Posterior cingulate gyrus (tissue), 11 donors: ENCODE results near the gene CDK2AP2.
"Not testable (repeated sequence)": the region's sequence is repeated elsewhere in the genome, so short reads cannot be mapped to it uniquely, and the experiment has no call there.

ENCODE experiments used
- DNase-seq, 10 donors: peaks; one replicate each; pipeline versions ENCODE4 v3.0.0 to v3.0.0-alpha.2; 2020 to 2021; ENCODE audit warnings: mixed read lengths in 3 of 10
- intact Hi-C: fragments of 100-400 bp; cut with DNase I; formaldehyde crosslinking; loops from one replicate; pipeline ENCODE4 v1.15.1; 2023

CDK2AP2 gene

DNA sequence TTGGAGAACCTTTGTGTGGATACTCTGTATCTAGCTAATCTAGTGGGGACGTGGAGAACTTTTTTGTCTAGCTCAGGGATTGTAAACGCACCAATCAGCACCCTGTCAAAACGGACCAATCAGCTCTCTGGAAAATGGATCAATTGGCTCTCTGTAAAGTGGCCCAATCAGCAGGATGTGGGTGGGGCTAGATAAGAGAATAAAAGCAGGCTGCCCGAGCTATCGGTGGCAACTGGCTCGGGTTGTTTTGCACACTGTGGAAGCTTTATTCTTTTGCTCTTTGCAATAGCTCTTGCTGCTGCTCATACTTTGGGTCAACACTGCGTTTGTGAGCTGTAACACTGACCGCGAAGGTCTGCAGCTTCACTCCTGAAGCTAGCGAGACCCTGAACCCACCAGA is 31.3 kb downstream of the CDK2AP2 start:
- DNase-seq, intact Hi-C loops: not testable (repeated sequence)

DNA sequence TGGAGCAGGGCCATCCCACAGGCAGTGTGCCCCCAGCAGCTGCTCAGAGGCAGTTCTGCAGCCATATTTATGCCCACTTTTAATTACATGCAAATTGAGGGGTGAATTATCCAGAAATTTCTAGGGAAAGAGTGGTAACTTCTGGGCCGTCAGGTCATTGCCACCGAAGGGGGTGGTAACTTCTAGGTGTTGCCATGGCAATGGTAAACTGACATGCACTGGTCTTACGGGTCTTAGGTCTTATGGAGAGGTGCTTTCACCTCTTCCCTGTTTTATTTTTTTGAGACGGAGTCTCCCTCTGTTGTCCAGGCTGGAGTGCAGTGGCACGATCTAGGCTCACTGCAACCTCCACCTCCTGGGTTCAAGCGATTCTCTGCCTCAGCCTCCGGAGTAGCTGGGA is 35.1 kb downstream of the CDK2AP2 start:
- no peak for DNase-seq
- intact Hi-C loops, result loop anchor here (5.0 kb wide), 1 partner anchor 41 kb away; no protein-coding TSS in a partner anchor

DNA sequence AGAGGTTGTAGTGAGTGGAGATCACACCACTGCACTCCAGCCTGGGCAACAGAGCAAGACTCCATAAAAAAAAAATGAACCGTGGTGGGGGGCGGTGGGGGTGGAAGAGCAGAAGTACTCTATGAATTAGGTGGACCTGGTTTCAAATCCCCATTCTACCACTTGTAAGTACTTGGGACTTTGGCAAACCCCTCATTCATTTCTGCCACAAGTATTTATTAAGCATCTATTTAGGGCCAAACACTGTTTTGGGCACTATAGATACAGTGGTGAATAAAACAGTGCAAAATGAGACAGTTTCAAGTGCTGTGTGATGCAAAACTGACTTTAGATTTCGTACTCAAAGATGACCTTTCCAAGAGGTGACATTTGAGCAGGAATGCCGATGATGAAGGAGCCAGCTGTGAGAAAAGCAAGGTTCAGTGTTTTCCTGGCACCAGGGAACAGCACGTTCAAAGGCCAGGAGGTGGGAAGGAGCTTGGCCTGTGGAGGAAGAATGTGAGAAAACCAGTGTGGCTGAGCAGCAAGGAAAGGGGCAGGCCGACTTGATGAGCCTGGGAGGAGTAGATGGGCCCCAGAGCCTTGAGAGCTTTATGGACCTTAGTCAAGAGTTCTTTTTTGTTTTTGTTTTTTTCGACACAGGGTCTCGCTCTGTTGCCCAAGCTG is 37.5 kb downstream of the CDK2AP2 start:
- intact Hi-C loops, result loop anchor here (5.0 kb wide), 1 partner anchor 38 kb away; no protein-coding TSS in a partner anchor
- no peak for DNase-seq

DNA sequence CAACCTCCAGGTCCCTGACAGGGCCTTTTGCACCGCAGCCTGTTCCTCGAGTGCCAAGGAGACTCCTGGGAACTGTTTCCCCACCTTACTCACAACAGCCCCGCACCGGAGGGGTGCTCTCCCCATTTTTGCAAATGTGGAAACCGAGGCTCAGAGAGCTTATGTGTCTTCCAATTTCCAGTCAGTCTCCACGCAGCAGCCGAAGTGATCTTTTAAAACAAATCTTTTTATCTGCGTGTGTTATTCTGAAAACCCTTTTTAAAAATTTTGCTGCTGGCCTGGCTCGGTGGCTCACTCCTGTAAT is 38.5 kb downstream of the CDK2AP2 start:
- intact Hi-C loops, result loop anchor here (1.0 to 2.0 kb wide), 2 partner anchors 13 to 68 kb away; partner anchors contain the start of genes AIP and PPP1CA
- DNase-seq, result no peak

DNA sequence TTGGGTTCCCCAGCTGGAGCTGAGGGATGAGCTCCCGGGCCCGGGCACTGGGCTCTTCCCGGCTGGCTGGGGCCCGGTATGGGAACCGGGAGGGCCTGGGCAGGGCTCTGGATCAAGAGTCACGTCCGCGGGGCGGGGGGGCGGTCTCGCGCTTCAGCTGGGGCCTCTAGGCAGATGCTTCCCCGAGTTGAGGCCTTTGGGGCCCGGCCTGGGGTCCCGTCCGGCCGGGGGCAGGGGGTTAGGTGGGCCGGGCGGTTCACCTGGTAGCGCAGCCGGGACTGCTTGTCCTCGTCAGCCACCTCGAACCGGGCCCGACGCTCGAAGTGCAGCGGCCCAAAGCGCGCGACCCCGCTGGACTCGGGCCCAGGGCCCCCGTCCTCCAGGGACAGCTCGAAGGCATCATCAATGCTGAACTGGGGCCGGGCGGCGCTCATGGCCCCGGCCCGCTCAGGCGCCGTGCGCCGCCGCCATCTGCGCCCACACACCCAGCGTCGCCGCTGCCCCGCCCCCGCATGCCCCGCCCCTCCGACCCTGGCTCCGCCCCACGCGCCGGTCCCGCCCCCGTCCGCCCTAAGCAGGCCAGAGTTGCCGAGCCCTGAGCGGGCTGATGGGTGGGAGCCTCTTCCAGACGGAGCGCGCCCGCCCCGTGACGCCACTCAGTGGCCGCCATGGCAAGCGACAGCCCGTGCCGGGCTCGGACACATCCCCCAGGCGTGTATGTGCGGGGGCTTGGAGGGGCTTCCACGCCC is 39.0 kb downstream of the CDK2AP2 start, which contains the start of gene TMEM134:
Gene TMEM134 (minus strand): TSS at position 493 of the 749 bp plus-strand sequence. CDS start 59 bp downstream, at position 434.
- peak; percentile 89 to 99 (median 94) for DNase-seq
- intact Hi-C loops, result loop anchor here (1.0 to 2.0 kb wide), 3 partner anchors 14 to 68 kb away; partner anchors contain the start of genes AIP, PITPNM1 and PPP1CA

DNA sequence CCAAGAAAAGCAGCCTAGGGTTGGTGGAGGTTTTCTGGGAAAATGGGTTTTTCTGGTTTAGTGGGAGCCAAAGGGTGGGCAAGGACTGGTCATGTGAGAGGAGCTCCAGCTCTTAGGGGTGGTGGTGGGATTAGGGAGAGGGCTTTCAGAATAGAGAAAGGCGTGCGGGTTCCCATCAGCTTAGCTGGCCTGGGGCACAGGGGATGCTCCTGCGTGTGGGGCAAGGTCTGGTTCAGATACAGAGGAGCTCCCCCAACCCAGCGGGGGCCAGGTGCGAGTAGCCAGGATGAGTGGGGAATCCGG is 39.6 kb downstream of the CDK2AP2 start:
- intact Hi-C loops, result loop anchor here (1.0 to 2.0 kb wide), 2 partner anchors 14 to 37 kb away; partner anchors contain the start of genes AIP and PITPNM1
- DNase-seq, result no peak

DNA sequence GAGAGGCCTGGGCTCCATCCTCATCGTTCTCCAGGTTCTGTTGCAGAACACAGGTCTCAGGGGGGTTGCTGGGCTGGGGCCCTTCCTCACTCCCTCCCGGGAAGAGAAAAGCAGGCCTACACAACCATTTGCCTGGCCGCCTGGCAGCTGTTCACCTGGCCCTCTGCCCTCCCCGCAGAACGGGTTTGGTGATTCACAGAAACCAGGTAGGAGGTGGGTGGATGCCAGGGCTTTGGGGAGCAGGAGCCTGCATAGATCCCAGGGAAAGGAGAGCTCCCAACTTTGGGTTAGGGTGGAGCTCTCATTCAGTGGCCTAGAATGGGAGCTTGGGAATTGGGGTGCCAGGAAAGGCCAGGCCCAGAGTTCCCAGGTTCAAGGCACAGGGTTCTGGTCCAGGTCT is 39.9 kb downstream of the CDK2AP2 start:
- intact Hi-C loops, result loop anchor here (1.0 to 2.0 kb wide), 2 partner anchors 15 to 37 kb away; partner anchors contain the start of genes AIP and PITPNM1
- peak in 8 of 10 donors; percentile 41 to 91 (median 62) for DNase-seq

DNA sequence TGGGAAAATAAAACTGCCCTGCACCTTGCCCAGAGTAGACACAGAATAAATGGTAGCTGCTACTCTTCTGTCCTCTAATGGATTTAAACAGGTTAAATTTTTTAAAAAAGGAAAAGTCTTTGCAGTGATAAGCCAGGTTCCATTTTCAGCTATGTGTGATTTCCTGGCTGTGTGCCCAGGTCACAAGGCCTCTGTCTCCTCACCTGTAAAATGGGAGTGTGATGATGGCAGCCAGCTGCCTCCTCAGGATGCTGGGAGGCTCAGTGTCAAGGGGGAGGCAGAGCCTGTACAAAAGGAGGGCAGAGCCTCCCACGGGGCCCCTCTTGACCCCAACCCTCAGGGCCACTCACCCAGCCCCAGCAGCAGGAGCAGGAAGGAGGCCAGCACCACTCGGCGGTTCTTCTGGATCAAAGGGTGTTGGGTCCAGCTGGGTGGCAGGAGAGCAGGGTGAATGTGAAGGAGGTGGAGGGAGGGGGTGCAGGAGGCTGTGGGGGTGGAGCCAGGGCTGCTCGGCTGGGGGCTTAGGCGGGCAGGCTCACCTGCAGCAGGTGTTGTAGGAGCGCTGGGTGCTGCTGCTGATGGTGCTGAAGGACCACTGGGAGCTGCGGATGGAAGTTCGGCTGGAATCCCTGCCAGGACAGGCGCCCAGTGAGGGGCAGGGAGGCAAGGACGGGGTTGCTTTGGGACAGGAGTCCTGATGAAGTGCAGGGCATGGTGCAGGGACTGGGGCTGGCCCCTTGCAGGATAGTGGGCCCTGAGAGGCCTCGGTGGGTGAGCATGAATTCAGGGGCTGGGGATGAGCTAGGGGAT is 40.8 kb downstream of the CDK2AP2 start:
- intact Hi-C loops, result no loop called here
- no peak for DNase-seq

DNA sequence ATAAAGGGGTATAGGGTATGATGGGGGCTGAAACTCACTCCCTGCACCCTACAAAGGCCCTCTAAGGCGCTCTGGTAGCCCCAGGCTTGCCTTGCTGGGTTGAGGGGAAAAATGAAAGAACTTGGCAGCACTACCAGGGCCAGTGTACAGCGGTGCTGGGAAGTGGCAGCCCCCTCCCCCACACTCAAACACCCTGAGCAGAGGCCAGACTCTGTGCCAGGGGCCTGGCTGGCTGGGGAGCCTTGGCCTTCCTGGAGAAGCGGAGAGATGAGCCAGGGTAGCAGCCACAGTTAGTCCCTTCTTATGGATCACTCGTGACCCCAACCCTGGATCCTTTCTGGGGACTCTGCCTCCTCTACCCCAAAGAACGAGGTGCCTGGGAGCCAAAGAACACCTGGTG is 41.6 kb downstream of the CDK2AP2 start:
- intact Hi-C loops, result no loop called here
- DNase-seq, result no peak

DNA sequence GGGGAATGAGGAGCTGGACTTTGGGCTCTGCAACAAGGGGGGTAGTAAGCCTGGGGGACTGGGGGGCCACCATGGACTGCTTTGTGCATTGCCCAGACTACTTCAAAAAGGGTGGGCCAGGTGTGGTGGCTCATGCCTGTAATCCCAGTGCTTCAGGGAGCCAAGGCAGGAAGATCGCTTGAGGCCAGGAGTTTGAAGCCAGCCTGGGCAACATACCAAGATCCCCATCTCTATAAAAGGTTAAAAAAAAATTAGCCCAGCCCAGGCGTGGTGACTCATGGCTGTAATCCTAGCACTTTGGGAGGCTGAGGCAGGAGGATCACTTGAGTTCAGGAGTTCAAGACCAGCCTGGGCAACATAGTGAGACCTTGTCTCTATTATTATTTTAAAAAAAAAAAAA is 42.4 kb downstream of the CDK2AP2 start:
- intact Hi-C loops, DNase-seq: not testable (repeated sequence)

DNA sequence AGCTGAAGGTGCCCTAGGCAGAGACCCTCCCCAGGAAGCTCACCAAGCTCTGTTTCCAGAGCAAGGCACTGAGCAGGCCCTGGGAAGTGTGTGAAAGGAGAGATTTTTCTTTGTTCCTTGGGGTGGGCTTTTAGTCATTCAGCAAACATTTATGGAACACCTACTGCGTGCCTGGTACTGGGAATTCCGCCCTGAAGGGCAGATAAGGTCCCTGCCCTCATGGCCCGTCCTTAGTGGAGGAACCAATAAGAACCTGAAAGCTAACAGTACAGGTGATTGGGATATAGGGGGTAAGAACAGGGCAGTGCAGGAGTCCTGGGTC is 42.8 kb downstream of the CDK2AP2 start:
- no peak for DNase-seq
- intact Hi-C loops, result no loop called here

DNA sequence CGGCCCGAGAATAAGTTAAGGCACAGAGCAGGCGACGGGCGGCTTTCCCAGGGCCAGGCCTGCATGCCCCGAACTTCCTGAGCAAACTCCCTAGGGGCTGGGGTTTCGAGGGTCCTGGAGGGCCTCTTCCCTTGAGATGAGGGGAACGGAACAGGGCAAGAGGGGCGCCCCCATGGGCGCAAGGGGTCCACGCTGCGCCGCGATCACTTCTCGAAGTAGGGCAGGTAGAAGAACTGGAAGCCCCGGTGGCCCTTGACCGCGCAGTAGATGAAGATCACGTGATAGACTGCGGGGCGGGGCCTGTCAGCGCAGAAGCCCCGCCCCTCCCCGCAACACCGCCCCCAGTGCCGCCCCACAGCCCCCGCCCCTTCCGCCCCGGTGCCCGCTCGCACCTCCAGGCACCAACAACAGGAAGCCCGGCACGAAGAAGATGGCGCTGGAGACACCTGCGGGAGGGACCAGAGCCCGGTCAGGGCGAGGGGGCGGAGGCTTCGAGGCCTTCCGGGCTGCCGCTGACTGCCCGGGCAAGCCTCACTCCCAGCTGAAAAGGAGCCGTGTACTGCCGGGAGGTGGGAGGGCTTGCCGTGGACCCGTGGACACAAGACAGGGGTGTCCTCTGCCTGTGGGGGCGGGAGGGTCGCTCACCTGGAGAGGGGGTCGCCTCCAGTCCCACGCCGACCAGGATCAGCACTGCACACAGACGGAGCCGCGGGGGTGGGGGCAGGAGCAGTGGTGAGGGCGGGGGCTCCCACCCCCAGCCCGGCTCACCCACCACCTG is 43.4 kb downstream of the CDK2AP2 start:
- DNase-seq, result peak; percentile 46 to 96 (median 73)
- intact Hi-C loops, result no loop called here

DNA sequence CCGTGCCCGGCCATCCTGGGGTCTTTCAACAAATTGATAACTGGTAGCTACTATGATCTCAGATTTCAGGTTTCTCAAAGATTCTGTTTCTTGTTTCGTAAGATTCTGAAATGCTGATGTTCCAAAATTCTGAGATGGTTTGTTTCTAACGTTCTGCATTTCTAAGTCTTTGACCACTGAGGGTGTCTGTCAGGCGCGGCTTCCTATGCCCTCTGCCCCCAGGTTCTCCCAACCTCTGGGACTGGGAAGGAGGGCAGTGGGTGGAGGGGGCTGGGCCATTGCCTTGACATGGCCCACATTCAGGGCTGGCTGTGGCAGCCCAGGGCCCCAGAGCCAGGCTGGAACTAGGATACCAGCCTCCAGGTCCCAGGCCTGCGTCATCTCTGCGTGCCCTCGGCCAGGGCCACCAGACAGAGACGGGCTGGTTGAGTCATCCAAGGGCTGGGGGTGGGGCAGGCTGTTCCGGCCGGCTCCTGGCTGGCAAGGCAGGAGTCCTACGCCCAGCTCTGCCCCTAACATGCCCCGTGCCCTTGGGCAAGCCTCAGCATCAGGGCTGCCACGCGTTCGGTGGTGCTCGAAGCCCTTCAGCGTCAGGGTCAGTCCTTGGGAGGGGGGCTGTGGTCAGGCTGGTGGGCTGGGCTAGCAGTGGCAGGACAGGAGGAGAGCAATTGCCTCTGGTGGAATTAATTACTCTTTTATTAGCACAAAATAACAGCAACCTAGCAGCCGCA is 44.1 kb downstream of the CDK2AP2 start:
- intact Hi-C loops, result no loop called here
- peak in 3 of 10 donors; percentile 52 to 92 (median 73) for DNase-seq

DNA sequence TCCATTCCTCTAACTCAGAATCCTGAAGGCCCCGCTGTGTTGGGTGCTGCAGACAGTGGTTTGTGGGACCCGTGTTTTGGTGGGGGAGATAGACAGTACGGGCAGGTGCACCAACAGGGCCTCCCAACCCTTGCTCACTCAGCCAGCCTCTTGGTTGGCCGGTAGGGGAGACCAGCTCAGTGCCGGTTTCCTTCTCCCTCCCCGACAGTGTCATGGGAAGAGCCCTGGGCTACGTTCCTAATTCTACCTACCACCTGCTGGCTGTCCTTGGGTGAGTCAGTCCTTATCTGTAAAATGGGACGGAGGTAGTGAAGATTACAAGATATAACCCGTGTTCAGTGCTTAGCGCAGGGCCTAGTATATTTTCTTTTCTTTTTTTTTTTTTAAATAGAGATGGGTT is 44.8 kb downstream of the CDK2AP2 start:
- no peak for DNase-seq
- intact Hi-C loops, result no loop called here

DNA sequence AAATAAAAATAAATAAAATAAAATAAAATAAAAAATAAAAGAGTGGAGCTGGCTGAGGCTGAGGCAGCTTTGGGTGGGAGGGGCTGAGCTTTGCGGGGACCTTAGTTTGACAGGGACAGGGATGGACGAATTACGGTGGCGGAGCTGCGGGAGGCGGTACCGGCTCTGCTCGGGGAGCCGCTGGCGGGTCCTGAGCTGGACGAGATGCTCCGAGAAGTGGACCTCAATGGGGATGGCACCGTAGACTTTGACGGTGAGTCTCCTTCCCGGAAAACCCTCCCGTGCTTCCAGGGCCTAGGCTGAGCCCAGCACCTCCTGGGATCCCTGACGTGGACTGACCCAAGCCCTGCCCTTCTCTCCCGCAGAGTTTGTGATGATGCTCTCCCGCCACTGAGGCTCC is 49.7 kb downstream of the CDK2AP2 start:
- intact Hi-C loops, result no loop called here
- DNase-seq, result peak in 1 of 10 donors; percentile 65

DNA sequence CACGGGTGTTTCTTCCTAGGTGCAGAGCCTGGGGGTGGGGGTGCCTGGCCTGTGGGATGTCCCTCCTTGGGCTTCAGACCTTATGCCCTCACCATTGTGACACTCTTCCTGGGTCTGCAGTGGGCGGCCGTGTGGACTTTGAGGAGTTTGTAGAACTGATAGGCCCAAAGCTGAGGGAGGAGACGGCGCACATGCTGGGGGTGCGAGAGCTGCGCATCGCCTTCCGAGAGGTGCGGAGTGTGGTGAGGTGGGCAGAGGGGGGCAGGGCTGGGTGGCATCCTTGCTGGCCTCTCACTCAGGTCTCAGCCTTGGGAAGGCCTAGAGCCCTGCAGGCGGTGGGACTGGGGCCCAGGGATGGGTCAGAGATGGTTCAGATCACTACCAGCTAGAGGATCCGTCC is 50.5 kb downstream of the CDK2AP2 start:
- intact Hi-C loops, result no loop called here

More for the DNA sequence above, 50.5 kb downstream of the CDK2AP2 start:
- DNase-seq, result no peak
